ENCODE data around the gene TEX28.

GRCh38 chrX:154298312-154298711 is 3.4 kb upstream of the TEX28 start:
- TF ChIP-seq POLR2A (IDR thresholded peaks at IDR 0.05) (no peak), CTCF (IDR thresholded peaks at IDR 0.05) (no peak)
